HepG2 (cell line): ENCODE measurements around the gene CST11. TPM values are rescaled to one million over a fixed set of nuclear protein-coding genes. Genes with fewer than 3 reads are reported as not detected.

Source experiments
- ATAC-seq: fragments of 200-7000 bp; cut with Tn5 transposase; 3 replicates; pipeline ENCODE4 v1.9.1; 2020; ENCODE audit warnings: mild to moderate bottlenecking, moderate library complexity
- BruUV-seq: library from RNA; stranded (reverse); fragments of 400-500 nt; replicated peaks from 2 replicates; lab custom pipeline; 2021; lab: Mats Ljungman, UMichigan
- CTCF ChIA-PET: fragments of 300-600 bp; formaldehyde crosslinking; extraction: SDS; loops from one replicate; lab custom pipeline; 2021; ENCODE audit warnings: low total read pairs, inconsistent platforms, low intra/inter-chr PET ratio; lab: Yijun Ruan, JAX
- POLR2A ChIA-PET: fragments of 350-600 bp; sonication (Branson Sonifier 250); formaldehyde crosslinking; loops from one replicate; lab custom pipeline; 2020; ENCODE audit warnings: antibody characterized with exemption, inconsistent platforms; lab: Yijun Ruan, JAX
- DNase-seq: peaks from one replicate; pipeline ENCODE4 v3.0.0-alpha.2; 2015; ENCODE audit warnings: low spot score
- FAIRE-seq: peaks from 3 replicates; lab custom pipeline; 2011; peaks lifted over from hg19 to GRCh38; lab: Jason Lieb, UNC
- H2AFZ ChIP-seq: one replicate; pipeline ENCODE4 v1.6.1; 2011; ENCODE audit warnings: low read length, inconsistent platforms
- H3K27ac ChIP-seq: fragments of 300-600 bp; 3 replicates; pipeline ENCODE4 v1.8.0; 2011; ENCODE audit warnings: mixed run types, mild to moderate bottlenecking, mixed read lengths, low read length, inconsistent platforms; ENCODE audit not compliant: insufficient read depth; ENCODE audit errors: extremely low read length
- H3K27me3 ChIP-seq, 2 experiments: fragments of 200-600 bp in 1 of 2; 2 replicates in 1 of 2; 3 replicates in 1 of 2; pipeline versions ENCODE4 v1.6.0 to v1.8.0; 2011; ENCODE audit warnings: low read length in 2 of 2, mild to moderate bottlenecking in 2 of 2, moderate library complexity in 2 of 2, inconsistent platforms in 1 of 2; ENCODE audit not compliant: insufficient read depth in 2 of 2, control insufficient read depth in 1 of 2
- H3K36me3 ChIP-seq, 2 experiments: fragments of 200-600 bp in 1 of 2; replicated peaks in 1 of 2; 2 replicates in 1 of 2; 3 replicates in 1 of 2; pipeline versions ENCODE4 v1.5.1 to v1.8.0; 2011; ENCODE audit warnings: low read length in 2 of 2, inconsistent platforms in 1 of 2; ENCODE audit not compliant: insufficient read depth in 2 of 2, control insufficient read depth in 1 of 2
- H3K4me1 ChIP-seq: 2 replicates; pipeline ENCODE4 v1.5.1; 2012; ENCODE audit warnings: low read length, inconsistent platforms; ENCODE audit not compliant: insufficient read depth
- H3K4me2 ChIP-seq: 2 replicates; pipeline ENCODE4 v1.6.0; 2011; ENCODE audit warnings: low read depth, low read length, inconsistent platforms
- H3K4me3 ChIP-seq, 3 experiments: fragments of 200-600 bp in 1 of 3; sonication (generic), shearing (Covaris generic) in 1 of 3; replicated peaks in 1 of 3; 2 replicates each; pipeline ENCODE4 v1.5.1; 2011 to 2016; ENCODE audit warnings: low read length in 3 of 3, inconsistent platforms in 2 of 3, low read depth in 2 of 3, mild to moderate bottlenecking in 2 of 3, control low read depth in 1 of 3, mixed read lengths in 1 of 3; ENCODE audit not compliant: insufficient read depth in 1 of 3
- H3K79me2 ChIP-seq: one replicate; pipeline ENCODE4 v1.6.1; 2011; ENCODE audit warnings: low read length, inconsistent platforms; ENCODE audit not compliant: insufficient read depth
- H3K9ac ChIP-seq: 2 replicates; pipeline ENCODE4 v1.6.0; 2011; ENCODE audit warnings: mild to moderate bottlenecking, low read depth, low read length, inconsistent platforms; ENCODE audit not compliant: insufficient read depth
- H3K9me3 ChIP-seq: 2 replicates; pipeline ENCODE4 v1.5.1; 2012; ENCODE audit warnings: mild to moderate bottlenecking, low read length
- H4K20me1 ChIP-seq: 2 replicates; pipeline ENCODE4 v1.6.0; 2011; ENCODE audit warnings: inconsistent platforms, mild to moderate bottlenecking, low read length, moderate library complexity; ENCODE audit not compliant: insufficient read depth
- BCL6 ChIP-seq: IDR thresholded peaks from 2 replicates; pipeline ENCODE4 v1.6.1; 2016; ENCODE audit warnings: missing genetic modification reagents, missing compliant biosample characterization
- EEA1 ChIP-seq: sonication (generic); formaldehyde crosslinking; IDR thresholded peaks from 2 replicates; pipeline ENCODE4 v1.5.1; 2020; ENCODE audit warnings: mild to moderate bottlenecking, missing genetic modification reagents, borderline replicate concordance
- KDM2A ChIP-seq: sonication (generic); formaldehyde crosslinking; IDR thresholded peaks from 2 replicates; pipeline ENCODE4 v1.4.0; 2020; ENCODE audit warnings: low read depth, missing genetic modification reagents, borderline replicate concordance
- MIXL1 ChIP-seq: IDR thresholded peaks from 2 replicates; pipeline ENCODE4 v1.6.1; 2016
- NCOA1 ChIP-seq: sonication (generic); formaldehyde crosslinking; IDR thresholded peaks from 2 replicates; pipeline ENCODE4 v1.9.0; 2021; ENCODE audit warnings: missing genetic modification reagents
- NR2C2 ChIP-seq: sonication (generic); formaldehyde crosslinking; IDR thresholded peaks from 2 replicates; pipeline ENCODE4 v1.4.0; 2020; ENCODE audit warnings: missing genetic modification reagents, mild to moderate bottlenecking, moderate library complexity, borderline replicate concordance
- NR2F1 ChIP-seq, 2 experiments: fragments of 450-650 bp in 1 of 2; formaldehyde crosslinking in 1 of 2; IDR thresholded peaks; 2 replicates each; pipeline versions ENCODE4 v1.5.0 to v1.6.1; 2016 to 2020; ENCODE audit warnings: mild to moderate bottlenecking in 1 of 2, missing compliant biosample characterization in 1 of 2, missing genetic modification reagents in 1 of 2, moderate library complexity in 1 of 2
- RARA ChIP-seq: IDR thresholded peaks from 2 replicates; pipeline ENCODE4 v1.6.1; 2016; ENCODE audit warnings: missing genetic modification reagents, missing compliant biosample characterization
- RBAK ChIP-seq: sonication (generic); formaldehyde crosslinking; IDR thresholded peaks from 2 replicates; pipeline ENCODE4 v1.5.1; 2020; ENCODE audit warnings: mild to moderate bottlenecking, missing genetic modification reagents
- REPIN1 ChIP-seq: sonication (generic); formaldehyde crosslinking; IDR thresholded peaks from 2 replicates; pipeline ENCODE4 v1.8.0; 2022; ENCODE audit warnings: missing genetic modification reagents, low read depth, mild to moderate bottlenecking, borderline replicate concordance
- RFXAP ChIP-seq: sonication (generic); formaldehyde crosslinking; IDR thresholded peaks from 2 replicates; pipeline ENCODE4 v1.4.0; 2020; ENCODE audit warnings: missing genetic modification reagents, borderline replicate concordance
- ZNF510 ChIP-seq: sonication (generic); formaldehyde crosslinking; IDR thresholded peaks from 2 replicates; pipeline ENCODE4 v1.4.0; 2020; ENCODE audit warnings: low read depth, mild to moderate bottlenecking, missing genetic modification reagents
- ZNF598 ChIP-seq: sonication (generic); formaldehyde crosslinking; IDR thresholded peaks from 2 replicates; pipeline ENCODE4 v1.5.1; 2020; ENCODE audit warnings: mild to moderate bottlenecking, missing genetic modification reagents, borderline replicate concordance
- ZNF644 ChIP-seq: IDR thresholded peaks from 2 replicates; pipeline ENCODE4 v1.6.1; 2016; ENCODE audit warnings: low read depth
- ZNF768 ChIP-seq: sonication (generic); formaldehyde crosslinking; IDR thresholded peaks from 2 replicates; pipeline ENCODE4 v1.4.0; 2020; ENCODE audit warnings: missing genetic modification reagents
- WGBS: methylation state at CpG from one replicate; pipeline ENCODE4 v1.1.6; 2017; ENCODE audit warnings: low lambda C conversion rate; 5-methylcytosine and 5-hydroxymethylcytosine counted together
- in situ Hi-C: cut with HindIII; loops from 2 replicates; pipeline ENCODE4 v1.10.0; 2017; ENCODE audit warnings: low pct_unique_long_range_greater_than_20kb; ENCODE audit not compliant: extremely low pct_ligation_motif_present
- intact Hi-C: fragments of 100-400 bp; cut with micrococcal nuclease; formaldehyde crosslinking; loops from one replicate; pipeline ENCODE4 v1.10.0; 2022; ENCODE audit not compliant: unreplicated experiment
- polyA plus RNA-seq, 8 experiments: library from polyadenylated mRNA; depleted of rRNA in 3 of 8; stranded (reverse) in 7 of 8; unstranded in 1 of 8; fragments of >200 nt; fragmentation: Illumina TruSeq in 4 of 8; extraction: Trizol in 4 of 8; gene quantifications; 2 replicates each; pipeline versions ENCODE4 v1.2.1 to v1.2.3, GENCODE V29; 2011 to 2016; ENCODE audit warnings: low read depth in 4 of 8, missing spikeins in 1 of 8, mixed read lengths in 1 of 8; ENCODE audit not compliant: insufficient read depth in 1 of 8
- total RNA-seq, 5 experiments: library from RNA; depleted of rRNA; stranded (reverse); fragments of >200 nt; fragmentation: Illumina TruSeq; extraction: Trizol; gene quantifications; 2 replicates each; pipeline ENCODE4 v1.2.3, GENCODE V29; 2016; ENCODE audit warnings: low read depth in 1 of 5
- TF ChIP-seq, protein P1 (sequence below), 2 experiments: sonication (generic) in 1 of 2; formaldehyde crosslinking in 1 of 2; IDR thresholded peaks; 2 replicates each; pipeline versions ENCODE4 v1.4.0 to v1.6.1; 2018 to 2020; ENCODE audit warnings: missing genetic modification reagents in 2 of 2, borderline replicate concordance in 1 of 2, low read depth in 1 of 2, mild to moderate bottlenecking in 1 of 2, missing biosample characterization in 1 of 2
- TF ChIP-seq, protein P2 (sequence below): sonication (generic); formaldehyde crosslinking; IDR thresholded peaks from 2 replicates; pipeline ENCODE4 v1.4.0; 2020; ENCODE audit warnings: missing genetic modification reagents, borderline replicate concordance
- TF ChIP-seq, protein P3 (sequence below): sonication (generic); formaldehyde crosslinking; IDR thresholded peaks from 2 replicates; pipeline ENCODE4 v1.8.1; 2023; ENCODE audit warnings: missing genetic modification reagents, inconsistent platforms, borderline replicate concordance

CST11 gene
- total and polyA plus RNA-seq, 2 of the 13 experiments (the other 11 are each of a cell fraction or from before 2014, with no cell fraction given) = not detected

DNA sequence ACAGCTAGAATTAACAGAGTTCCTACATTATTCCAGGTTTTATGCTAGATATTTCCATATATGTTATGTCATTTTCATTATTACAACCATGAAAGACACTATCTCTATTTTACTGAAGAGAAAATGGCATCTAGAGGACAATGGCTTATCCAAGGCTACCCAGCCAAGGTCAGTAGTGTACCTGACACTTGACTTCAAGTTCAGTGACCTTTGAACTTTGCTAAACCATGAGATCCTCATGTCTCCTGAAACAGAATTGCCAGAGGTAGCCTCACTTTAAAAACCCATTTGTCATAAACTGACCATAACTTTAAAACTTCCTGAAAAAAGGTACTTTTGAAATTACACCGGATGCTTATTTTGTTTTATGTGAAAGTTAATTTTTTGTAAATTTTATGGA lies 45.8 kb downstream of the CST11 start:
- intact Hi-C loops = no loop called here
- WGBS = 98% methylated on average over 1 of the region's 1 CpG
- BruUV-seq = no TSS peak
- TF ChIP-seq EEA1 (CRISPR knock-in tag) = no peak
- TF ChIP-seq ZNF644 (CRISPR knock-in tag) = 0 out of 2 replicates have a peak, but pooled peaks have one; percentile 23
- no peak for TF ChIP-seq ZNF510 (CRISPR knock-in tag)
- no peak for TF ChIP-seq REPIN1 (CRISPR knock-in tag)
- no peak for TF ChIP-seq KDM2A (CRISPR knock-in tag)
- 0 out of 2 replicates have a peak, but pooled peaks have one; percentile 11 for TF ChIP-seq BCL6 (CRISPR knock-in tag)
- TF ChIP-seq MIXL1 (CRISPR knock-in tag) = no peak
- no peak for TF ChIP-seq NR2C2 (CRISPR knock-in tag)
- TF ChIP-seq, protein P1, sequence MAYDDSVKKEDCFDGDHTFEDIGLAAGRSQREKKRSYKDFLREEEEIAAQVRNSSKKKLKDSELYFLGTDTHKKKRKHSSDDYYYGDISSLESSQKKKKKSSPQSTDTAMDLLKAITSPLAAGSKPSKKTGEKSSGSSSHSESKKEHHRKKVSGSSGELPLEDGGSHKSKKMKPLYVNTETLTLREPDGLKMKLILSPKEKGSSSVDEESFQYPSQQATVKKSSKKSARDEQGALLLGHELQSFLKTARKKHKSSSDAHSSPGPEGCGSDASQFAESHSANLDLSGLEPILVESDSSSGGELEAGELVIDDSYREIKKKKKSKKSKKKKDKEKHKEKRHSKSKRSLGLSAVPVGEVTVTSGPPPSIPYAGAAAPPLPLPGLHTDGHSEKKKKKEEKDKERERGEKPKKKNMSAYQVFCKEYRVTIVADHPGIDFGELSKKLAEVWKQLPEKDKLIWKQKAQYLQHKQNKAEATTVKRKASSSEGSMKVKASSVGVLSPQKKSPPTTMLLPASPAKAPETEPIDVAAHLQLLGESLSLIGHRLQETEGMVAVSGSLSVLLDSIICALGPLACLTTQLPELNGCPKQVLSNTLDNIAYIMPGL (CRISPR knock-in tag; IDR thresholded peaks at IDR 0.05; ENCODE audit: borderline replicate concordance in 1 of 2, low read depth in 1 of 2) = no peak
- peak; percentile 35 to 77 for TF ChIP-seq NR2F1 (CRISPR knock-in tag; IDR thresholded peaks at IDR 0.05)
- TF ChIP-seq RBAK = no peak
- TF ChIP-seq, protein P2, sequence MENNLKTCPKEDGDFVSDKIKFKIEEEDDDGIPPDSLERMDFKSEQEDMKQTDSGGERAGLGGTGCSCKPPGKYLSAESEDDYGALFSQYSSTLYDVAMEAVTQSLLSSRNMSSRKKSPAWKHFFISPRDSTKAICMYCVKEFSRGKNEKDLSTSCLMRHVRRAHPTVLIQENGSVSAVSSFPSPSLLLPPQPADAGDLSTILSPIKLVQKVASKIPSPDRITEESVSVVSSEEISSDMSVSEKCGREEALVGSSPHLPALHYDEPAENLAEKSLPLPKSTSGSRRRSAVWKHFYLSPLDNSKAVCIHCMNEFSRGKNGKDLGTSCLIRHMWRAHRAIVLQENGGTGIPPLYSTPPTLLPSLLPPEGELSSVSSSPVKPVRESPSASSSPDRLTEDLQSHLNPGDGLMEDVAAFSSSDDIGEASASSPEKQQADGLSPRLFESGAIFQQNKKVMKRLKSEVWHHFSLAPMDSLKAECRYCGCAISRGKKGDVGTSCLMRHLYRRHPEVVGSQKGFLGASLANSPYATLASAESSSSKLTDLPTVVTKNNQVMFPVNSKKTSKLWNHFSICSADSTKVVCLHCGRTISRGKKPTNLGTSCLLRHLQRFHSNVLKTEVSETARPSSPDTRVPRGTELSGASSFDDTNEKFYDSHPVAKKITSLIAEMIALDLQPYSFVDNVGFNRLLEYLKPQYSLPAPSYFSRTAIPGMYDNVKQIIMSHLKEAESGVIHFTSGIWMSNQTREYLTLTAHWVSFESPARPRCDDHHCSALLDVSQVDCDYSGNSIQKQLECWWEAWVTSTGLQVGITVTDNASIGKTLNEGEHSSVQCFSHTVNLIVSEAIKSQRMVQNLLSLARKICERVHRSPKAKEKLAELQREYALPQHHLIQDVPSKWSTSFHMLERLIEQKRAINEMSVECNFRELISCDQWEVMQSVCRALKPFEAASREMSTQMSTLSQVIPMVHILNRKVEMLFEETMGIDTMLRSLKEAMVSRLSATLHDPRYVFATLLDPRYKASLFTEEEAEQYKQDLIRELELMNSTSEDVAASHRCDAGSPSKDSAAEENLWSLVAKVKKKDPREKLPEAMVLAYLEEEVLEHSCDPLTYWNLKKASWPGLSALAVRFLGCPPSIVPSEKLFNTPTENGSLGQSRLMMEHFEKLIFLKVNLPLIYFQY (CRISPR knock-in tag) = no peak
- no peak for TF ChIP-seq ZNF598 (CRISPR knock-in tag)
- TF ChIP-seq, protein P3, sequence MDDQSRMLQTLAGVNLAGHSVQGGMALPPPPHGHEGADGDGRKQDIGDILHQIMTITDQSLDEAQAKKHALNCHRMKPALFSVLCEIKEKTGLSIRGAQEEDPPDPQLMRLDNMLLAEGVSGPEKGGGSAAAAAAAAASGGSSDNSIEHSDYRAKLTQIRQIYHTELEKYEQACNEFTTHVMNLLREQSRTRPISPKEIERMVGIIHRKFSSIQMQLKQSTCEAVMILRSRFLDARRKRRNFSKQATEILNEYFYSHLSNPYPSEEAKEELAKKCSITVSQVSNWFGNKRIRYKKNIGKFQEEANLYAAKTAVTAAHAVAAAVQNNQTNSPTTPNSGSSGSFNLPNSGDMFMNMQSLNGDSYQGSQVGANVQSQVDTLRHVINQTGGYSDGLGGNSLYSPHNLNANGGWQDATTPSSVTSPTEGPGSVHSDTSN = no peak
- TF ChIP-seq ZNF768 (CRISPR knock-in tag) = no peak
- no peak for TF ChIP-seq NCOA1
- 0 out of 2 replicates have a peak, but pooled peaks have one; percentile 16 for TF ChIP-seq RARA (CRISPR knock-in tag)
- no peak for TF ChIP-seq RFXAP (CRISPR knock-in tag)

More for the DNA sequence above, 45.8 kb downstream of the CST11 start:
- FAIRE-seq = no peak
- Histone ChIP-seq H3K4me2 (no peak overlapping the region), H3K27ac (no peak overlapping the region), H3K79me2 (peaks cover 89% of the 10 kb centered on the region), H2AFZ (no peak overlapping the region), H3K9ac (no peak overlapping the region), H3K4me1 (peaks cover 58% of the 10 kb centered on the region), H3K27me3 (no peaks in the 10 kb centered on the region), H3K36me3 (peaks cover 4 to 16% of the 10 kb centered on the region in 2 experiments), H3K9me3 (no peaks in the 10 kb centered on the region), H4K20me1 (peaks cover 41% of the 10 kb centered on the region), H3K4me3 (no peak overlapping the region)
- in situ Hi-C loops = no loop called here
- ChIA-PET CTCF (no interaction called here), POLR2A (no interaction called here)
- no peak for DNase-seq
- ATAC-seq = no peak
